K562 (cell line): Measurements from ENCODE around the gene FCHSD1. TPM values are rescaled to one million over a fixed set of nuclear protein-coding genes. Genes with fewer than 3 reads are reported as not detected.
A peak's percentile ranks its signal among the peaks of the same experiment; 100 is the strongest.

Experiments used
- ASH1L ChIP-seq: fragments of 450-650 bp; IDR thresholded peaks from 2 replicates; pipeline ENCODE4 v1.6.1; 2018; ENCODE audit warnings: borderline replicate concordance, mild to moderate bottlenecking, low read depth; ENCODE audit not compliant: partially characterized antibody
- CBX5 ChIP-seq: IDR thresholded peaks from 2 replicates; pipeline ENCODE4 v1.6.1; 2014; ENCODE audit warnings: low read depth, borderline replicate concordance
- CCNT2 ChIP-seq: IDR thresholded peaks from 2 replicates; pipeline ENCODE4 v1.6.1; 2011; ENCODE audit warnings: borderline replicate concordance, low read depth, mild to moderate bottlenecking, moderate library complexity, mixed read lengths, low read length; ENCODE audit not compliant: insufficient read length; ENCODE audit errors: extremely low read depth
- FIP1L1 ChIP-seq: fragments of 200-400 bp; formaldehyde crosslinking; IDR thresholded peaks from 2 replicates; pipeline ENCODE4 v1.6.1; 2018; ENCODE audit warnings: mild to moderate bottlenecking, low read depth, low read length; ENCODE audit not compliant: poor library complexity, severe bottlenecking
- GATA2 ChIP-seq: sonication (generic); formaldehyde crosslinking; IDR thresholded peaks from 2 replicates; pipeline ENCODE4 v1.4.0; 2020; ENCODE audit warnings: mild to moderate bottlenecking, missing genetic modification reagents
- MTA2 ChIP-seq: fragments of 450-650 bp; IDR thresholded peaks from 2 replicates; pipeline ENCODE4 v1.6.1; 2016; ENCODE audit warnings: low read depth
- NUFIP1 ChIP-seq: fragments of 450-650 bp; IDR thresholded peaks from 2 replicates; pipeline ENCODE4 v1.6.1; 2018; ENCODE audit not compliant: partially characterized antibody
- TOE1 ChIP-seq, 2 experiments: fragments of 450-650 bp in 1 of 2; sonication (generic) in 1 of 2; formaldehyde crosslinking in 1 of 2; IDR thresholded peaks; 2 replicates each; pipeline versions ENCODE4 v1.7.1 to v1.8.0; 2016 to 2022; ENCODE audit warnings: borderline replicate concordance in 2 of 2, mild to moderate bottlenecking in 2 of 2, antibody characterized with exemption in 1 of 2, inconsistent platforms in 1 of 2, low read depth in 1 of 2, missing genetic modification reagents in 1 of 2, moderate library complexity in 1 of 2
- XRCC3 ChIP-seq: fragments of 450-650 bp; IDR thresholded peaks from 2 replicates; pipeline ENCODE4 v1.6.1; 2017; ENCODE audit warnings: mild to moderate bottlenecking, moderate library complexity
- ZBTB33 ChIP-seq: sonication (generic); formaldehyde crosslinking; IDR thresholded peaks from 2 replicates; pipeline ENCODE4 v1.8.1; 2023; ENCODE audit warnings: mild to moderate bottlenecking, missing genetic modification reagents
- ZFP36 ChIP-seq: fragments of 150-350 bp; IDR thresholded peaks from 2 replicates; pipeline ENCODE4 v1.6.1; 2018; ENCODE audit warnings: low read length, low read depth; ENCODE audit not compliant: partially characterized antibody
- ZMIZ1 ChIP-seq, 2 experiments: fragments of 150-350 bp in 1 of 2; IDR thresholded peaks; 2 replicates each; pipeline ENCODE4 v1.6.1; 2012 to 2016; ENCODE audit warnings: low read depth in 2 of 2, low read length in 2 of 2, mild to moderate bottlenecking in 1 of 2, moderate library complexity in 1 of 2
- ZNF165 ChIP-seq: fragments of 250-450 bp; sonication (Bioruptor Pico); IDR thresholded peaks from 2 replicates; pipeline ENCODE4 v1.4.0; 2020; ENCODE audit warnings: borderline replicate concordance
- ZNF311 ChIP-seq: fragments of 250-450 bp; sonication (Bioruptor Pico); IDR thresholded peaks from 2 replicates; pipeline ENCODE4 v1.4.0; 2020; ENCODE audit warnings: mild to moderate bottlenecking, moderate library complexity
- ZNF507 ChIP-seq: conservative IDR thresholded peaks from 2 replicates; pipeline ENCODE4 v1.6.1; 2017; ENCODE audit warnings: missing genetic modification characterization, missing compliant biosample characterization
- ZNF785 ChIP-seq: fragments of 250-450 bp; sonication (Bioruptor Pico); IDR thresholded peaks from 2 replicates; pipeline ENCODE4 v1.4.0; 2020; ENCODE audit warnings: mild to moderate bottlenecking
- ZNF830 ChIP-seq: fragments of 250-450 bp; sonication (Bioruptor Pico); IDR thresholded peaks from 2 replicates; pipeline ENCODE4 v1.5.0; 2021; ENCODE audit warnings: mild to moderate bottlenecking
- ZSCAN29 ChIP-seq: fragments of 450-650 bp; IDR thresholded peaks from 2 replicates; pipeline ENCODE4 v1.6.1; 2017
- polyA plus RNA-seq, 8 experiments: library from polyadenylated mRNA; depleted of rRNA in 4 of 8; stranded (reverse) in 5 of 8; unstranded in 3 of 8; fragments of >200 nt; fragmentation: Nextera tagmentation in 2 of 8; fragmentation: Illumina TruSeq in 1 of 8; extraction: Ambion mirVana in 2 of 8; extraction: Trizol in 1 of 8; gene quantifications; 2 replicates each; pipeline versions ENCODE4 v1.2.1 to v1.2.3, GENCODE V29; 2011 to 2014; ENCODE audit warnings: inconsistent platforms in 1 of 8, missing spikeins in 1 of 8
- total RNA-seq, 7 experiments: library from RNA; depleted of rRNA in 6 of 7; stranded (reverse); fragments of >200 nt in 6 of 7; fragmentation: Illumina TruSeq in 2 of 7; extraction: Trizol in 2 of 7; gene quantifications; 2 replicates each; pipeline versions ENCODE4 v1.2.1 to v1.2.3, GENCODE V29; 2011 to 2021; ENCODE audit warnings: low replicate concordance in 1 of 7
- TF ChIP-seq, protein P1 (sequence below): fragments of 450-650 bp; formaldehyde crosslinking; IDR thresholded peaks from 2 replicates; pipeline ENCODE4 v1.4.0; 2020; ENCODE audit warnings: mild to moderate bottlenecking, moderate library complexity

Gene FCHSD1
- total and polyA plus RNA-seq, 9 of the 15 experiments (the other 6 are each of a cell fraction or from before 2014, with no cell fraction given): 0.35 to 37.5 (median 13.6) TPM

GRCh38 chr5:141605523-141606277, 45.5 kb downstream of the FCHSD1 start (continued):
- peak in 1 of 2 experiments; percentile 96; a peak in 2 of 4 replicates for TF ChIP-seq ZMIZ1 (IDR thresholded peaks at IDR 0.05; ENCODE audit: low read depth in 2 of 2, low read length in 2 of 2)
- TF ChIP-seq ASH1L: no peak
- TF ChIP-seq CCNT2: peak; percentile 84
- peak; percentile 49; the same call in 1 of the 2 replicates for TF ChIP-seq TOE1 (IDR thresholded peaks at IDR 0.05; ENCODE audit: borderline replicate concordance)
- TF ChIP-seq TOE1 (CRISPR knock-in tag; IDR thresholded peaks at IDR 0.05; ENCODE audit: borderline replicate concordance, low read depth): no peak
- no peak for TF ChIP-seq ZBTB33 (CRISPR knock-in tag)
- TF ChIP-seq ZNF165 (CRISPR knock-in tag): no peak
- TF ChIP-seq GATA2 (CRISPR knock-in tag): peak; percentile 81
- no peak for TF ChIP-seq NUFIP1
- no peak for TF ChIP-seq ZNF785 (CRISPR knock-in tag)
- TF ChIP-seq ZNF311 (CRISPR knock-in tag): no peak; the same call in 1 of the 2 replicates
- TF ChIP-seq FIP1L1: no peak
- no peak for TF ChIP-seq ZSCAN29
- TF ChIP-seq ZNF830 (CRISPR knock-in tag): no peak
- TF ChIP-seq, protein P1, sequence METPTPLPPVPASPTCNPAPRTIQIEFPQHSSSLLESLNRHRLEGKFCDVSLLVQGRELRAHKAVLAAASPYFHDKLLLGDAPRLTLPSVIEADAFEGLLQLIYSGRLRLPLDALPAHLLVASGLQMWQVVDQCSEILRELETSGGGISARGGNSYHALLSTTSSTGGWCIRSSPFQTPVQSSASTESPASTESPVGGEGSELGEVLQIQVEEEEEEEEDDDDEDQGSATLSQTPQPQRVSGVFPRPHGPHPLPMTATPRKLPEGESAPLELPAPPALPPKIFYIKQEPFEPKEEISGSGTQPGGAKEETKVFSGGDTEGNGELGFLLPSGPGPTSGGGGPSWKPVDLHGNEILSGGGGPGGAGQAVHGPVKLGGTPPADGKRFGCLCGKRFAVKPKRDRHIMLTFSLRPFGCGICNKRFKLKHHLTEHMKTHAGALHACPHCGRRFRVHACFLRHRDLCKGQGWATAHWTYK: no peak
- 0 out of 2 replicates have a peak, but pooled peaks have one; percentile 74 for TF ChIP-seq CBX5
- no peak for TF ChIP-seq ZNF507 (tag)
- 0 out of 2 replicates have a peak, but pooled peaks have one; percentile 14 for TF ChIP-seq XRCC3
- TF ChIP-seq ZFP36: no peak
- TF ChIP-seq MTA2: peak; percentile 80
